Islet precursor cell (in vitro differentiated cells): Measurements from ENCODE around the gene ZC3H14.

Source experiments
- DNase-seq: peaks from one replicate; pipeline ENCODE4 v3.0.0-alpha.2; 2018

The ZC3H14 gene

GRCh38 chr14:88613552-88614010, 50.7 kb downstream of the ZC3H14 start:
- DNase-seq = no peak

- DNase-seq = no peak
Measured at GRCh38 chr14:88614218-88614907, 51.5 kb downstream of the ZC3H14 start.

DNA sequence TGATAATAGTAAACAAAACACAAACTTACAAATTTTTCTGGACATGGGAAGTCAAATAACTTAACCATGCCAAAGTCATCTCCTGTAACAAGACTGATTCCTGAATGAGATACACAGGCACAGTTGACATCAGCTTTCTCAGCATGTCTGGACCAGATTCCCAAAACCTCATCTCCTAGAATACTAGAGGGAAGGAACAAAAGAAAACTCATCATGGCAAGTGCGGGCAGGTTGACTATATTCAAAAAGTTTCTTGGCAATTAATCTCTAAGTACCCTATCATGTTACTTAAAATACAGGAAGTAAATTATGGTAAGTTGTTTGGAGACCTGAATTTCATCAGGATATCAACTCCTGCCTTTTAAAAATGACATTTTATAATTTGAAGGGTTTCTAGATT, 53.9 kb downstream of the ZC3H14 start:
- no peak for DNase-seq

DNA sequence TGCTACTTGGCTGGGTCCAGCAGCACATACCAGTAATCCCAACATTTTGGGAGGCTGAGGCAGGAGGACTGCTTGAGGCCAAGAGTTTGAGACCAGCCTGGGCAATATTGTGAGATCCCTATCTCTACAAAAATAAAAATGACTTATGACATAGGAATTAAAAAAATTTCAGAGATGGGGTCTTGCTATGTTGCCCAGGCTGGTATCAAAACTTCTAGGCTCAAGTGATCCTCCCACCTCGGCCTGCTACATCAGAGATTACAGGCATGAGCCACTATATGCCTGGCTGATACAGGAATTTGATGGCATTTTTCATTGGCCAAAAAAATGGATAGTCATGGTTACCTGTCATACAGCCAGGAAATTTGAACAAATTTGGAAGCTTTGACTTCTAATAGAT, 54.6 kb downstream of the ZC3H14 start:
- DNase-seq = no peak

GRCh38 chr14:88618476-88618875, 55.6 kb downstream of the ZC3H14 start:
- DNase-seq = no peak

DNA sequence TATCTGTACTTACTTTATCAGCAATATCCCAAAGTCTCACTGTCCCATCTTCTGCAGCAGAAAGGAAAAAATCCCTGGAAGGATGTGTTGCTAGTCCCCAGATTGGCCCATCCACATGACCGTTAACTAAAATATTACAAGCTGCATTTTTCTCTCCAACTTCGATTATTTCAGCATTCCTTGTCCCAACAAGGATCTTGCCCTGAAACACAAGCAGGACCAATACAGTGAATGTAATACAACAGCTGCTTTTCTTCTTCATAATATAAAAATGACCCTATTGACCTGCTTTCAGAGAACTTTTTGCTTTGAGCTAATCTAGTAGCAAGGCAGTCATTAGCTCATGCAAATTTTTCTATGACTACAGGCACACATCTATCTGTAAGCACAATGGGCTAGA, 58.3 kb downstream of the ZC3H14 start:
- DNase-seq = no peak

- no peak for DNase-seq
Measured at GRCh38 chr14:88625671-88626070, 62.8 kb downstream of the ZC3H14 start.

- DNase-seq = no peak
Measured at GRCh38 chr14:88628033-88628432, 65.2 kb downstream of the ZC3H14 start.

DNA sequence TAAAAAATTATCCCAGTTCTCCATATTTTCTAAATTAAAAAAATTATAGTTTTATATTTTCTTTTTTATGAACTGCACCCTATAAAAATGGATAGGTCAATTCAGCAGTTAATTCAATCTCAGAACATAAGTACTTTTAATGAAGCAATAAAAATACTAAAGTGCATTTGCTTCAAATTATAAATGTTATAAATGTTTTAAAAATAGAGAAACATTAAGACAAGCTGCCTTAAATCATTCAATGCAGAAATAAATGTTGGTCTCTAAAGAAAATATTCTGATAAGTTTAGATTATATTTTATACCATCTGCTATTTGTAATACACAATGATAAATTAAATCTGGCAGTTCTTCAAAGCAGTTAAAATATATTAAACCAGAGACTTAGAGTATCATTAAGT, 65.6 kb downstream of the ZC3H14 start:
- no peak for DNase-seq

- peak; percentile 78 for DNase-seq
Measured at GRCh38 chr14:88630565-88630964, 67.7 kb downstream of the ZC3H14 start.

GRCh38 chr14:88631091-88631490, 68.3 kb downstream of the ZC3H14 start:
- no peak for DNase-seq

- no peak for DNase-seq
Measured at GRCh38 chr14:88632512-88632911, 69.7 kb downstream of the ZC3H14 start.

DNA sequence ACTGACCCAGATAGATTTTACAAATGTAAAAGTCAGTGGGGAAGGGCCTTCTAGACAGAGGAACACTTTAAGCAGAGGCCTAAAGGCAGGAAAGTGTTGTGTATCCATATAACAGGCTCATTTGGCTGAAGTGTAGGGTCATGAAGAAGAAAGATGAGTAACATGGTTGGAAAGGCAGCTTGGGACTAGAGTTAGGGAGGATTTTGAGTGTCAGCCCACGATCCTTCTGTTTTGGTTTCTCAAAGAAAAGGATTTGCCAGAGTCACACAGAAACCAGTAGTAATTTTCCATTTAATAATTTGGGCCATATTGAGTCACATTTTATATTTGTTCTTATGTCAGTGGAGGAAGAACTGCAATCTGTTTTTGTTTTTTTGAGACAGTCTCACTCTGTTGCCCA, 76.4 kb downstream of the ZC3H14 start:
- no peak for DNase-seq

GRCh38 chr14:88660056-88660455, 97.2 kb downstream of the ZC3H14 start:
- DNase-seq = no peak

DNA sequence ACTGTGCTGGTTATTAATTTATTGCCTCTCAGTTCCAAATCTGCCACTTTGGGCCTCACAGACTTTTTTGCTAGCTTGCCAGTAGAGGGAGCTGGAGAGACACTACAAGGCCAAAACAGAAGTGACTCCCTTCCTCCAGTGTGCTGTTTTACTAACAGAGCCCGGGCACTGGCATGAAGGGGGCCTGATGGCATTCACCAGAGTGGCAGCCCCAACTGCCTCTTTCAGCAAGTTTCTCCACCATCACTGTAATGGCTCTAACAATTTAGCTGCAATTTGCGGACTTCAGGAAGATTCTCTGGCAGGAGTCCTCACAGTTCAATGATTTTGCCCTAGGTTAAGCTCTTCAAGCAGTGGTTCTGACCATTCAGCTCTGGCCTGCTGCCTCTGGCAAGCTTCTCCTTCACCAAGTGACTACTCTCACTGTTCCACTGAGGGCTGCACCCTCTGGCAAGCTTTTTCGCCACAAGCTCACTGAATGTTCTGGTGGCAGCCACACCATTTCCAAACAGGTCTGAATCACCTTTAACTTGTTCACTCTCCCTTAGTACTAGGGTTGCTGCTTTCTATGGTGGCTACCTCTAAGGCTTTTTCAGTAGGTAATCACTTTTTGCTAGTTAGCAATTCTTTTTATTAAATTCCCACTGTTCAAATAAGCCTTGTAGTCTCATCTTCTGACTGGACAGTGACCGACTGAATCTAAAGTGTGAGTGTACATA, 104.9 kb downstream of the ZC3H14 start:
- DNase-seq = peak; percentile 77

- DNase-seq = no peak
Measured at GRCh38 chr14:88668448-88669116, 105.7 kb downstream of the ZC3H14 start.

- DNase-seq = no peak
Measured at GRCh38 chr14:88669346-88669745, 106.5 kb downstream of the ZC3H14 start.
